Hepatocyte (in vitro differentiated cells): ENCODE results near the gene CWC15. TPM values are rescaled to one million over a fixed set of nuclear protein-coding genes. Genes with fewer than 3 reads are reported as not detected.
A peak's percentile ranks its signal among the peaks of the same experiment; 100 is the strongest.

ENCODE experiments used
- DNase-seq: peaks from one replicate; pipeline ENCODE4 v3.0.0-alpha.2; 2016; ENCODE audit warnings: low spot score
- H2AFZ ChIP-seq: fragments of 200-600 bp; sonication (generic); 2 replicates; pipeline ENCODE4 v1.6.0; 2016; ENCODE audit warnings: antibody characterized with exemption, mild to moderate bottlenecking
- H3K27ac ChIP-seq: fragments of 200-600 bp; sonication (generic); 2 replicates; pipeline ENCODE4 v1.5.1; 2016; ENCODE audit warnings: mild to moderate bottlenecking
- H3K27me3 ChIP-seq: fragments of 200-600 bp; sonication (generic); 2 replicates; pipeline ENCODE4 v1.6.1; 2016
- H3K36me3 ChIP-seq: fragments of 200-600 bp; sonication (generic); replicated peaks from 2 replicates; pipeline ENCODE4 v1.5.1; 2016; ENCODE audit warnings: low read depth; ENCODE audit not compliant: insufficient read depth
- H3K4me1 ChIP-seq: fragments of 200-600 bp; sonication (generic); 2 replicates; pipeline ENCODE4 v1.5.1; 2016; ENCODE audit warnings: mild to moderate bottlenecking, moderate library complexity; ENCODE audit not compliant: insufficient read depth
- H3K4me2 ChIP-seq: fragments of 200-600 bp; sonication (generic); 2 replicates; pipeline ENCODE4 v1.6.0; 2016
- H3K4me3 ChIP-seq: fragments of 200-600 bp; sonication (generic); 2 replicates; pipeline ENCODE4 v1.5.1; 2016; ENCODE audit warnings: mild to moderate bottlenecking
- H3K79me2 ChIP-seq: fragments of 200-600 bp; sonication (generic); 2 replicates; pipeline ENCODE4 v1.6.0; 2017; ENCODE audit warnings: mild to moderate bottlenecking
- H3K9me2 ChIP-seq: fragments of 200-600 bp; sonication (generic); replicated peaks from 2 replicates; pipeline ENCODE4 v1.6.0; 2017; ENCODE audit warnings: mild to moderate bottlenecking; ENCODE audit not compliant: insufficient read depth
- H3K9me3 ChIP-seq: fragments of 200-600 bp; sonication (generic); 2 replicates; pipeline ENCODE4 v1.5.1; 2016; ENCODE audit warnings: low read depth, mild to moderate bottlenecking
- H4K20me1 ChIP-seq: fragments of 200-600 bp; sonication (generic); 2 replicates; pipeline ENCODE4 v1.6.0; 2016; ENCODE audit warnings: mild to moderate bottlenecking; ENCODE audit not compliant: insufficient read depth, poor library complexity, severe bottlenecking
- CTCF ChIP-seq: fragments of 200-600 bp; sonication (generic); IDR thresholded peaks from 2 replicates; pipeline ENCODE4 v1.5.1; 2016; ENCODE audit warnings: antibody characterized with exemption, mild to moderate bottlenecking; ENCODE audit not compliant: poor library complexity
- EZH2 ChIP-seq: fragments of 200-600 bp; sonication (generic); IDR thresholded peaks from 2 replicates; pipeline ENCODE4 v1.6.1; 2016; ENCODE audit warnings: antibody characterized with exemption, mild to moderate bottlenecking, borderline replicate concordance
- EZH2phosphoT487 ChIP-seq: fragments of 200-600 bp; sonication (generic); IDR thresholded peaks from one replicate; pipeline ENCODE4 v1.6.1; 2018; ENCODE audit warnings: antibody characterized with exemption, mild to moderate bottlenecking, low read depth, moderate library complexity; ENCODE audit not compliant: unreplicated experiment, severe bottlenecking
- WGBS: methylation state at CpG from one replicate; pipeline ENCODE4 v1.1.6; 2016; ENCODE audit warnings: low lambda C conversion rate; ENCODE audit errors: missing lambda C conversion rate; 5-methylcytosine and 5-hydroxymethylcytosine counted together
- polyA plus RNA-seq: library from polyadenylated mRNA; unstranded; fragments of >200 nt; fragmentation: Nextera tagmentation; extraction: Ambion mirVana; gene quantifications from 2 replicates; pipeline ENCODE4 v1.2.1, GENCODE V29; 2016
- total RNA-seq: library from RNA; depleted of rRNA; stranded (reverse); fragments of >200 nt; gene quantifications from 2 replicates; pipeline ENCODE4 v1.2.3, GENCODE V29; 2014

The CWC15 gene
- total and polyA plus RNA-seq, 2 experiments from 2014 or later: 57.6 to 58.3 TPM

GRCh38 chr11:94959179-94959578 is 14.2 kb downstream of the CWC15 start:
- Histone ChIP-seq H3K9me3 (no peaks in the 10 kb centered on the region), H3K4me2 (no peak overlapping the region), H3K79me2 (no peaks in the 10 kb centered on the region), H2AFZ (no peak overlapping the region), H3K9me2 (no peaks in the 10 kb centered on the region), H3K4me1 (no peaks in the 10 kb centered on the region), H3K27ac (no peak overlapping the region), H4K20me1 (no peaks in the 10 kb centered on the region), H3K36me3 (no peaks in the 10 kb centered on the region), H3K4me3 (no peak overlapping the region), H3K27me3 (no peaks in the 10 kb centered on the region)
- DNase-seq: no peak
- no peak for TF ChIP-seq EZH2phosphoT487
- 96% methylated on average over 2 of the region's 2 CpGs for WGBS

- Histone ChIP-seq H3K9me3 (no peaks in the 10 kb centered on the region), H2AFZ (no peak overlapping the region), H3K79me2 (no peaks in the 10 kb centered on the region), H3K27ac (peak overlapping the region; percentile 53), H4K20me1 (no peaks in the 10 kb centered on the region), H3K27me3 (no peaks in the 10 kb centered on the region), H3K36me3 (no peaks in the 10 kb centered on the region), H3K4me2 (no peak overlapping the region), H3K4me1 (no peaks in the 10 kb centered on the region), H3K9me2 (no peaks in the 10 kb centered on the region), H3K4me3 (no peak overlapping the region)
- TF ChIP-seq EZH2phosphoT487 (no peak), CTCF (no peak), EZH2 (no peak)
- 48% methylated on average over 2 of the region's 2 CpGs for WGBS
- DNase-seq: peak; percentile 20
Measured at GRCh38 chr11:94958121-94958696, 15.1 kb downstream of the CWC15 start.

- Histone ChIP-seq H4K20me1 (no peaks in the 10 kb centered on the region), H3K9me2 (no peaks in the 10 kb centered on the region), H3K4me2 (no peak overlapping the region), H3K4me1 (no peaks in the 10 kb centered on the region), H3K27me3 (no peaks in the 10 kb centered on the region), H3K27ac (no peak overlapping the region), H3K4me3 (no peak overlapping the region), H3K9me3 (no peaks in the 10 kb centered on the region), H3K79me2 (no peaks in the 10 kb centered on the region), H2AFZ (no peak overlapping the region), H3K36me3 (no peaks in the 10 kb centered on the region)
- TF ChIP-seq CTCF: no peak
- no peak for TF ChIP-seq EZH2phosphoT487
- no peak for TF ChIP-seq EZH2
- DNase-seq: no peak
- 59% methylated on average over 4 of the region's 4 CpGs for WGBS
Measured at GRCh38 chr11:94956963-94957362, 16.4 kb downstream of the CWC15 start.

GRCh38 chr11:94954753-94955152 is 18.6 kb downstream of the CWC15 start:
- H3K9me3 ChIP-seq: no peaks in the 10 kb centered on the region
- no peaks in the 10 kb centered on the region for H4K20me1 ChIP-seq
- H3K27ac ChIP-seq: no peak overlapping the region
- H3K79me2 ChIP-seq: no peaks in the 10 kb centered on the region
- H3K36me3 ChIP-seq: no peaks in the 10 kb centered on the region
- H2AFZ ChIP-seq: no peak overlapping the region
- H3K9me2 ChIP-seq: no peaks in the 10 kb centered on the region
- no peak overlapping the region for H3K4me3 ChIP-seq
- TF ChIP-seq EZH2: no peak
- no peak for TF ChIP-seq EZH2phosphoT487
- TF ChIP-seq CTCF: no peak
- H3K27me3 ChIP-seq: no peaks in the 10 kb centered on the region
- H3K4me1 ChIP-seq: no peaks in the 10 kb centered on the region
- DNase-seq: no peak
- 92% methylated on average over 1 of the region's 1 CpG for WGBS
- H3K4me2 ChIP-seq: no peak overlapping the region
